Type B pancreatic cell (in vitro differentiated cells): Measurements from ENCODE around the gene CPSF2. TPM values are rescaled to one million over a fixed set of nuclear protein-coding genes. Genes with fewer than 3 reads are reported as not detected.
"Not testable (repeated sequence)": the region's sequence is repeated elsewhere in the genome, so short reads cannot be mapped to it uniquely, and the experiment has no call there.

Experiments
- DNase-seq: peaks from one replicate; pipeline ENCODE4 v3.0.0; 2021; ENCODE audit warnings: mixed read lengths; ENCODE audit not compliant: unreplicated experiment; ENCODE audit errors: extremely low spot score
- H3K27ac Mint-ChIP-seq: 2 replicates; pipeline ENCODE4 v1.8.0; 2021; ENCODE audit warnings: mild to moderate bottlenecking, mixed read lengths
- H3K27me3 Mint-ChIP-seq: 2 replicates; pipeline ENCODE4 v1.8.0; 2021; ENCODE audit warnings: mixed read lengths
- H3K36me3 Mint-ChIP-seq: 2 replicates; pipeline ENCODE4 v1.8.0; 2021; ENCODE audit warnings: mixed read lengths
- H3K4me1 Mint-ChIP-seq: one replicate; pipeline ENCODE4 v1.8.0; 2021; ENCODE audit warnings: mixed read lengths; ENCODE audit not compliant: unreplicated experiment
- H3K4me3 Mint-ChIP-seq: 2 replicates; pipeline ENCODE4 v1.8.0; 2021; ENCODE audit warnings: mild to moderate bottlenecking, mixed read lengths
- H3K9me3 Mint-ChIP-seq: 2 replicates; pipeline ENCODE4 v1.8.0; 2021; ENCODE audit warnings: mixed read lengths
- CTCF ChIP-seq: fragments of 200-600 bp; sonication (generic); conservative IDR thresholded peaks from 2 replicates; pipeline ENCODE4 v1.5.0; 2021; ENCODE audit warnings: antibody characterized with exemption, mild to moderate bottlenecking
- total RNA-seq: library from RNA; stranded (reverse); gene quantifications from 2 replicates; pipeline ENCODE4 v1.2.1, GENCODE V29; 2021; ENCODE audit warnings: low replicate concordance

Gene CPSF2
- total RNA-seq, 1 donor from 2014 or later = 81.2 TPM

GRCh38 chr14:92160619-92161018, 38.9 kb downstream of the CPSF2 start:
- no peak for DNase-seq
- H3K4me1 Mint-ChIP-seq = no peaks in the 10 kb centered on the region
- H3K27me3 Mint-ChIP-seq = no peaks in the 10 kb centered on the region
- H3K9me3 Mint-ChIP-seq = peaks cover 9% of the 10 kb centered on the region
- peaks cover 62% of the 10 kb centered on the region for H3K36me3 Mint-ChIP-seq
- TF ChIP-seq CTCF = no peak
- no peak overlapping the region for H3K4me3 Mint-ChIP-seq
- no peak overlapping the region for H3K27ac Mint-ChIP-seq

GRCh38 chr14:92161521-92161920, 39.8 kb downstream of the CPSF2 start:
- Mint-ChIP-seq H3K9me3 (peaks cover 9% of the 10 kb centered on the region), H3K36me3 (peaks cover 62% of the 10 kb centered on the region), H3K27me3 (no peaks in the 10 kb centered on the region), H3K4me1 (no peaks in the 10 kb centered on the region), H3K27ac (no peak overlapping the region), H3K4me3 (no peak overlapping the region)
- DNase-seq = no peak
- no peak for TF ChIP-seq CTCF

- H3K36me3 Mint-ChIP-seq = peaks cover 51% of the 10 kb centered on the region
- no peak for TF ChIP-seq CTCF
- H3K27me3 Mint-ChIP-seq = no peaks in the 10 kb centered on the region
- no peak overlapping the region for H3K27ac Mint-ChIP-seq
- no peak for DNase-seq
- no peak overlapping the region for H3K4me3 Mint-ChIP-seq
- H3K9me3 Mint-ChIP-seq = peaks cover 9% of the 10 kb centered on the region
- H3K4me1 Mint-ChIP-seq = no peaks in the 10 kb centered on the region
Observed at GRCh38 chr14:92164958-92165357, 43.2 kb downstream of the CPSF2 start.

GRCh38 chr14:92173668-92174067, 51.9 kb downstream of the CPSF2 start:
- peaks cover 6% of the 10 kb centered on the region for H3K36me3 Mint-ChIP-seq
- no peak overlapping the region for H3K27ac Mint-ChIP-seq
- no peaks in the 10 kb centered on the region for H3K4me1 Mint-ChIP-seq
- no peak for DNase-seq
- no peaks in the 10 kb centered on the region for H3K27me3 Mint-ChIP-seq
- no peaks in the 10 kb centered on the region for H3K9me3 Mint-ChIP-seq
- TF ChIP-seq CTCF = no peak
- no peak overlapping the region for H3K4me3 Mint-ChIP-seq

GRCh38 chr14:92175811-92176210, 54.0 kb downstream of the CPSF2 start:
- no peak for DNase-seq
- TF ChIP-seq CTCF = no peak
- Mint-ChIP-seq H3K27ac (no peak overlapping the region), H3K36me3 (peaks cover 3% of the 10 kb centered on the region), H3K4me1 (no peaks in the 10 kb centered on the region), H3K4me3 (no peak overlapping the region), H3K27me3 (no peaks in the 10 kb centered on the region), H3K9me3 (no peaks in the 10 kb centered on the region)

GRCh38 chr14:92176476-92176875, 54.7 kb downstream of the CPSF2 start:
- H3K27ac Mint-ChIP-seq = no peak overlapping the region
- no peaks in the 10 kb centered on the region for H3K27me3 Mint-ChIP-seq
- H3K4me1 Mint-ChIP-seq = no peaks in the 10 kb centered on the region
- no peak for DNase-seq
- no peaks in the 10 kb centered on the region for H3K9me3 Mint-ChIP-seq
- H3K4me3 Mint-ChIP-seq = no peak overlapping the region
- no peaks in the 10 kb centered on the region for H3K36me3 Mint-ChIP-seq
- TF ChIP-seq CTCF = no peak

GRCh38 chr14:92179178-92179577, 57.4 kb downstream of the CPSF2 start:
- H3K4me1 Mint-ChIP-seq, DNase-seq, H3K36me3 Mint-ChIP-seq, H3K9me3 Mint-ChIP-seq, H3K27ac Mint-ChIP-seq, H3K4me3 Mint-ChIP-seq, H3K27me3 Mint-ChIP-seq: not testable (repeated sequence)
